NCI-H226 (cell line): ENCODE measurements around the gene PRSS36.
"Not testable (repeated sequence)": the region's sequence is repeated elsewhere in the genome, so short reads cannot be mapped to it uniquely, and the experiment has no call there.

ENCODE experiments used
- DNase-seq: peaks from one replicate; pipeline ENCODE4 v3.0.0-alpha.2; 2015

PRSS36 gene

DNA sequence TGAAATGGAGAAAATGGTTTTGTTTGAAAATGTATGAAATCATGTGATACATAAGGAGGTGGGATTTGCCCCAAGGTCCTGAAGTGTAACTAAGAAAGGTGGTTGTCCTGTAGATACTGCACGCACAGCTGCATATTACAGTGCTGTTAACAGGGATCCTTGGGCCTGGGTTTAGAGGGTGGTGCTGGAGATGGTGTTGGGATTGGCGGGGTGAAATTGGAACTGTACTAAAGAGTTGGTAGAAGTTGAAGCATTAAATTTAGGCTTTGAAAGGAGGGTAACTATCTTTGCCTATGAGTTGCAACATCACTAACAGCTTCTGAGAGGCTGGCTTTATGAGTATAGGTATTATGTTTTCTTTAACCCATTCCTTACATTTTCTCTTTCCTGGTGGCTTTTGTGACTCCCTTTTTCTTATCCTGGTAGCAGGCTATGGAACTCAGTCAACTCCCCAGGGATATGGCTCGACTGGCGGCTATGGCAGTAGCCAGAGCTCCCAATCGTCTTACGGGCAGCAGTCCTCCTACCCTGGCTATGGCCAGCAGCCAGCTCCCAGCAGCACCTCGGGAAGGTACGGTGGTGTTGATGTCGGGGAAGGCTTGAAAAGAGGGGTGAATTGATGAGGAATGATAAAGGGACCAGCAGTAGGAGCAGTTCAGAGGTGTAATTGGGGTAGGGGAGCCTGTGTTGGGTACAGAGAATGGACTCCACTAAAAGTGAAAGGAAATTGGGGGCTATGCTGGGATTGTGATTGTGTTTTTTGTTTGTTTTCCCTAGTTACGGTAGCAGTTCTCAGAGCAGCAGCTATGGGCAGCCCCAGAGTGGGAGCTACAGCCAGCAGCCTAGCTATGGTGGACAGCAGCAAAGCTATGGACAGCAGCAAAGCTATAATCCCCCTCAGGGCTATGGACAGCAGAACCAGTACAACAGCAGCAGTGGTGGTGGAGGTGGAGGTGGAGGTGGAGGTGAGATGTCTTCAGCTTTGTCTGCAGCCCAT, 33.9 kb upstream of the PRSS36 start:
- no peak for DNase-seq

DNA sequence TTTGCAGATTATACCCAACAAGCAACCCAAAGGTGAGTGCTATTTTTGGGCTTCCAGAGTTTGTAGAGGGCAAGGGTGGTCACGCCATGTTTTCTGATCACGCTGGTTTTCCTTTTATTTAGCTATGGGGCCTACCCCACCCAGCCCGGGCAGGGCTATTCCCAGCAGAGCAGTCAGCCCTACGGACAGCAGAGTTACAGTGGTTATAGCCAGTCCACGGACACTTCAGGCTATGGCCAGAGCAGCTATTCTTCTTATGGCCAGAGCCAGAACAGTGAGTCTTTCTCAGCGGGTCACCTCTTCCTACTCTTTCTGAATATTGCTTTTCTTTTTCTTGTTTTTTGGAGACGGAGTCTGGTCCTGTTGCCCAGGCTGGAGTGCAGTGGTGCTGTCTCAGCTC, 32.5 kb upstream of the PRSS36 start:
- no peak for DNase-seq

DNA sequence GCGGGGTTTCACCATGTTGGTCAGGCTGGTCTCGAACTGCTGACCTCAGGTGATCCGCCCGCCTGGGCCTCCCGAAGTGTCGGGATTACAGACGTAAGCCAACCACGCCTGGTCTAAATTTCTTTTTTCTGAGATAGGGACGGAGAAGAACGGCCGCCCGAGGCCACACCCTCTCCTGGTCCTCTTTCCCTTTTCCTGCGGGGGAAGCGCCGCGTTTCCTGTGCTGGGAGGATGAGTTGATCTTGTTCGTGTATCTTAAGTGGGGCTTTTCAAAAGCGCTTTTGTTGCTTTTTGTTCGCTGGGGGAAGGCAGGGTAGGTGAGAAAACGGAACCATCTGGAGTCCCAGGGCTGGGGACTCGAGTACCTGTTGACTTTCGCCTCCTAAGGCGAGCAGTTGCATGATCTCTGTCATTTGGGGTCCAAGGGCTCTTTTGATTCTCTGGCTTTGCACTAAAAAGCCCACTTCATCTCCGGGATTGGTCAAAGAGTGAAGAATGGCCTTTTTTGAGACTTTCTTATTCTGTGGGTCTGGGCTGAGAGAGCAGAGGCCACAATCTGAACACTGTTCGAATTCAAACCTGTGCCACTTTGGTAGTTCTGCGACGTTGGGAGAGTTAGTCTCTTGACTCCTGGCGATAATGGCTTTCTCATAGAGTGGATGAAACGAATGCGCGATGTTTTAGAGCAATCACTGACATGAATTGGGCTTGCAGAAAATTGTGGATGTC, 31.4 kb upstream of the PRSS36 start:
- peak; percentile 76 for DNase-seq

DNA sequence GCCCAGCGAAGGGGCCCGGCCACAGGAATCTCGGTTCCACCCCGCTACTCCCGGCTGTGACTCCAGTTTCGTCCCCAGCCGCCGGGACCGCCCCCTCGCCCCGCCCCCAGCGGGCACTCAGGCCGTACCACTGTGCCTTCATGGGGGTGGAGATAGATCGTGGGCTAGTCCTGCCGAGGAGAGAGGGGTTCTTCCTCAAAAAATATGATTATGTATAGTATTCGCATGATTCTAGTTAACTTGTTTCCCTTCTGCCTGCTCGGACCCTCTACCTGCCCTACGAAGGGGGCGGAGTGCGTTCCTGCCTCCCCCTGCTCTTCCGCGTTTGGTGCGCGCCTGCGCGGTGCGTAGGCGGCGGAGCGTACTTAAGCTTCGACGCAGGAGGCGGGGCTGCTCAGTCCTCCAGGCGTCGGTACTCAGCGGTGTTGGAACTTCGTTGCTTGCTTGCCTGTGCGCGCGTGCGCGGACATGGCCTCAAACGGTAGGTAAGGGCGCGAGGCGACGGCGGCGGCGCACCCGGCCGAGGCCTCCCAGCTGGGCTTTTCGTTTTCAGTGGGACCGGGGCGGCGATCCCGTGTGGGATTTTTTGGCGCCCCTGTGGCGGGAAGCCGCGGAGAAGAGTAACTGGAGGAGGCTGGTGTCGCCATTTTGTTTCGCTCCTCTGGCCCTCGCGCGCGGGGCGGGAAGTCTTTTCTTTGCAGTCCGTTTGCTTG, 30.0 kb upstream of the PRSS36 start, which contains the start of gene FUS:
Gene FUS, plus strand, starts transcription at position 393 of the 713 bp plus-strand sequence. Its CDS starts 76 bp downstream, at position 469.
- peak; percentile 68 for DNase-seq

DNA sequence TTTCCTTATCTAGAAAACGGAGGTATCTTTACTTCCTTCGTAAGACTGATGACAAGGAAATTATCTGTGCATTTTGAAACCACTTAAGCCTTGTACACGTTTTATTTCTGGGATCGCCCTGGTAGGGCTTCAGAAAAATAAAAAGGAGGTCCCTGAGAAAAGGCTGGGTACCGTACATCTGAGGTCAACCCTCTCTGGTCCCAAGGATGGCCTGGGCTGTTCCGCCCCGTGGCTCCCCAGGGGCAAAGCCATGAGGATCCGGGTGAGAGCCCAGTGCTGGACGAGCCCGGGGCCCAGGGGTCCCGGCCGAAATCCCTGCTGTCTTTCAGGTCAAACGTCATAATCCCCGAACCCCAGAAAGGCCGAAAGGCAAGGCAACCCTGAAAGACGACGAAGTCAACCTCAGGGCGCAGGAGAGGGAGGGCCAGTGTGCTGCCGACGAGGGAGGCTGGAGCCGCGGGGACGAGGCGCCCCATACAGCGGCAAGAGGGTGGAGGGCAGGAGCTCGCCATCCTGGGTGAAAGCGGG, 29.4 kb upstream of the PRSS36 start:
- DNase-seq: no peak

DNA sequence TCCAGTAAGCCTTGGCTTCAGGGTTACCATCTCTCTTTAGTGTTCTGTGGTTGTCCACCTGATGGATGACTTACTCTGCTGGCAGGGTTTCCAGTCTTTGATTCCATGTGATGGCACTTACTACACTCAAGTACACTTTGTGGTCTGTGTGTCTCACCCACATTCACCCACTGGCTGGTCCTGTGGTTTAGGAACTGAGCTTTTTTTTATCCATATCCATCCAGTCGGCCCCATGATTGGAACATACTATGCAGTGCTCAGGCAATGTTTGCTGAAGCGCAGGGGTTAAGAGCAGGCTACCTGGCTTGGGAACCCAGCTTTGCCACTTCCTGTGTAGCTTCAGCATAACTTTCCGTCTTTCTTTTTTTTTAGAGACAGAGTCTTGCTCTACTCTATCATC, 27.3 kb upstream of the PRSS36 start:
- peak; percentile 45 for DNase-seq

DNA sequence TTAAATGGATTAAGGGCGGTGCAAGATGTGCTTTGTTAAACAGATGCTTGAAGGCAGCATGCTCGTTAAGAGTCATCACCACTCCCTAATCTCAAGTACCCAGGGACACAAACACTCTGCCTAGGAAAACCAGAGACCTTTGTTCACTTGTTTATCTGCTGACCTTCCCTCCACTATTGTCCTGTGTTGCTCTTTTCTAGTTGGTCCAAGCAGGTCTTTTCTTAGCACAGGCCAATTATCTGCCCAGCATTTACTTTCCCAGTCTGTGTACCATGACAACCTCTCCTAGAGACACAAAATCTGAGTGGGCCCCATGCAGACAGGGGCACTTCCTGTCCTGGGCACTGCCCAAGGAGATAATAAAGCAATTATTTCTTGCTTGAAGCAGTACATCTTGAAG, 20.2 kb upstream of the PRSS36 start:
- DNase-seq: not testable (repeated sequence)

DNA sequence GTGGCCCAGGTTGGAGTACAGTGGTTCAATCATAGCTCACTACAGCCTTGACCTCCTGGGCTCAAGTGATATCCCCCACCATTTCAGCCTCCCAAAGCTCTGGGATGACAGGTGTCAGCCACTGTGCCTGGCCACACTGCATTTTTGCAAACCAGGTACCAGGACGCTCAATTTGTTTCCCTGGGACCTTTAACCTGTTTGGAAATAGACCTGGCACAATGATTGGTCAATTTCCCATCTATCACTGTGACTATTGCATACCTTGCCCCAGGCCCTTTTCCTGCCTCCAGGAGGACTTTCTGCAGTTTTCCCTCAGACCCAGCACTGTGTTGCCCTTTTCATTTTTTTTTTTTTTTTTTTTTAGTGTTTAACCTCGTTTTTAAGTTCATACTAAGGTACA, 19.0 kb upstream of the PRSS36 start:
- no peak for DNase-seq

DNA sequence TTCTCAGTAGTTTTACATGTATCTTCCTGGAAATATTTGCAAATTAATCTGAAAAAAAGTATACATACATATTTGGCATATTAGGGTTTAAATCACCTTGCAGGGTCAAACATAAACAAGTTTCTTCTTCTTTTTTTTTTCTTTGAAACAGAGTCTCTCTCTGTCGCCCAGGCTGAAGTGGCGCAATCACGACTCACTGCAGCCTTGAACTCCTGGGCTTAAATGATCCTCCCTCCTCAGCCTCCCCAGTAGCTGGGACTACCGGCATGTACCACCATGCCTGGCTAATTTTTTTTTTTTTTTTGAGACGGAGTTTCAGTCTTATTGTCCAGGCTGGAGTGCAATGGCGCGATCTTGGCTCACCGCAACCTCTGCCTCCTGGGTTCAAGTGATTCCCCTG, 17.4 kb upstream of the PRSS36 start:
- DNase-seq: no peak

DNA sequence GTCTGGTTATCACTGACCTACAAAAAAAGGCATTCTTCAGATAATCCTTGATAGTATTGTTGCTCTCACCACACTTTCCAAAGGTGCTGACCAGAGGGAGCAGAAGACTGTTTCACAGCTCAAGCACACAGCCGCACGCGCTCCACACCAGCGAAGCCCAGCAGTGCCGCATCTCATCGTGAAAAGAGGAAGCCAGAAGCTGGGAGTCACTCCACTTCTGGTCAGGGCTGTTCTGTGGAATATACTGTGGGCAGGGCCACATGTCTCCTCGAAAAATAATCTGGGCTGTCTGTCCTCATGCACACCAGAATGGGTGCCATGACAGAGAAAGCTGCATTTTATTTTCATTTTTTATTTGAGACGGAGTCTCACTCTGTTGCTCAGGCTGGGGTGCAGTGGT, 7.3 kb upstream of the PRSS36 start:
- no peak for DNase-seq

DNA sequence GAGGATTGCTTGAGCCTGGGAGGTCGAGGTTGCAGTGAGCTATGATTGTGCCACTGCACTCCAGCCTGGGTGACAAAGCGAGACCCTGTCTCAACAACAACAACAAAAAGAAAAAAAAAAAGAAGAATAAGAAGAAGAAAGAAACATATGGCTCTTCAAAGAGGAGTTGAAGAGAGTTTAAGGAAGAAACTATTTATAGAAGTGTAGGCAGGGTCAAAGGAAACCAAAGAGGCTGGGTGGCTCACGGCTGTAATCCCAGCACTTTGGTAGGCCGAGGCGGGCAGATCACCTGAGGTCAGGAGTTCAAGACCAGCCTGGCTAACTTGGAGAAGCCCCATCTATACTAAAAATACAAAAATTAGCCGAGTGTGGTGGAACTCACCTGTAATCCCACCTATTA, 1.1 kb upstream of the PRSS36 start:
- DNase-seq: not testable (repeated sequence)

DNA sequence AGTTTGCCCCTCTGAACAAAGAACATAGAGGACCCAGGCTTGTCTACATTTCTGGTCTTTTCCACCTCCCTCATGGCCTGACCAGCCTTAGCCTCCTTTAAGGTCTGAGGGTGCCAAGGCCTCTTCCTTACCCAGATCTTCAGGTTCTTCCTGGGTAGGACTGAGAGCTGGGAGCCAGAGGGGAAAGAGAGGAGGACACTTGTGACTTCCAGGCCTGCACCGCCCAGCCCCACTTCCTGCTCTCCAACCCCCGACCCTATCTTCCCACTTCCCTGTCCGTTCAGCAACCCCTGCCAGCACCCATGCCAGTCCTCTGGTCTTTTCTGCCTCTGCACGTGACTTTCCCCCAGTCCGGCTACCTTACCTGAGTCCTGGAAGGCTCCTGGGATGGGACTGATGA, 534 bp downstream of the PRSS36 start:
- no peak for DNase-seq

DNA sequence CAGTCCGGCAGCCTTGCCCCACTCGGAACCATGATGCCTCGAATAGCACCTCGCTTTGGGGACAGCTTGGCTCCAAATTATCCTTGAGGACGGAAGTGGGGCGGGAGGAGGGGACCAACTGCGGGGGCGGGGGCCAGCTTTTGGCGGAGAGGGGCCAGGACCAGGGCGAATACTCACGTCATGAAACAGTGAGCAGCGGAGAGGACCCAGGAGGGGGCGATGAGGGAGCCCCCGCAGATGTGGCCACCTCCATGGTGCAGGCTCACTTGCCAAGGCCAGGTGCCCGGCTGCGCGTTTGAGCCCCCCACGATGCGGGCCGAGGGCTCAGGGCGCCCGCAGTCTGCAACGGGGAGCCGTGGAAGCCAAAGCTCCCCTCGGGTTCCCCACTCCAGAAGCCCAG, 970 bp downstream of the PRSS36 start:
- DNase-seq: no peak

DNA sequence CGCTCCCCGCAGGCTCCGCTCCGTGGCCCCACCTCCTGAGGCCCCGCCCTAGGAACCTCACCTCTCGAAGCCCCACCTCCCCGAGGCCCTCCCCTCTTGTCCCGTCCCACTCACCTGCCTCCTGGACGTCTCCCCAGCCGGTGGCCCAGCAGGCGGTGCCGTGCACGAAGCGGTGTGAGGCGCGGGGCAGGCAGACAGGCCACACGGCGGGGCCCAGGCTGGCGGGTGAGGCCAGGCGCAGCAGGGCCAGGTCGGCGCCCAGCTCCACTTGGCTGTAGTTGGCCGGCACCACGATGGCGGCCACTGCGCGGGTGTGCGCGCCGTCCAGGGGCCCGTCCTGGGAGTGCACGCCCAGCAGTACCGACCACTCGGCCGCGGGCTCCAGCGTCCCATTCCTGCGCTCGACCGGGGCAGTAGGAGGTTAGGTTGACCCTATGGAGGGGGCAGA, 1.6 kb downstream of the PRSS36 start:
- no peak for DNase-seq

DNA sequence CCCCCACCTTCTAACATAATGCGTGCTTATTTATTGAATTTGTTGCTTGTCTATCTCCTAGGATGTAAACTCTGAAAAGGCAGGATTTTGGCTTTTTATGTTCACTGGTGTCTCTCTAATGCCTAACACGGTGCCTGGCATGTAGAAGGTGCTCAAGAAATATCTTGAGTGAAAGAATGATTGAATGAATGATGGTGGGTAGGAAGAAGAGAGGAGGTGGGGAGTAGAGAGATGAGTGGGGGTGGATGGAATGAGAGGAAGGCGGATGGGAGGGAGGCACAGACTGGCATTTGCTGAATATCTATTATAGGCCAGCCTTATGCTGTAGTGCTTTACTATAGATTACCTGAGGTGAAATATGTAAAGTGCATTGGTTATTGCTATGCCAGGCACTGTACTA, 2.3 kb downstream of the PRSS36 start:
- DNase-seq: no peak

DNA sequence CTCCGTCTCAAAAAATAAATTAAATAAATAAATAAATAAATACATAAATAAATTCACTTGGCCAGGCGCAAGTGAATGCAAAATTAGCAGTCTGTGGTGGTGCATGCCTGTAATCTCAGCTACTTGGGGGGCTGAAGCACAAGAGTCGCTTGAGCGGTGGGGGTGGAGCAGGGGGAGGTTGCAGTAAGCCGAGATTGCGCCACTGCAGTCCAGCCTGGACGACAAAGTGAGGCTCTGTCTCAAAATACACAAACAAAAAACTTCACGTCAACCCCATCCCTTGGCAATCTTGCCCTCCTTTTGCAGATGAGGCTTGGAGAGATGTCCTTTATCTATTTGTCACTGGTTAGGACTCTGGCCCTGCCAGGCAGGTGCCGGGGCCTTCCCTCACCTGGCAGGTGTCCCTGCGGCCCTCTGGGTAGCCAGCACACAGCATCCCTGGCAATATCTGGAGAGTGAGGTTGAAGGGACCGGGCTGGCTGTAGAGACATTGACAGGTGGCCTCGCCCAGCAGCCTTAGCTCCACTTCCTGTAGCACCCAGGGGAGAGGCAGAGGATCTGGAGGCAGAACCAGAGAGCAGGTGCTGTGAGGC, 4.4 kb downstream of the PRSS36 start:
- no peak for DNase-seq

DNA sequence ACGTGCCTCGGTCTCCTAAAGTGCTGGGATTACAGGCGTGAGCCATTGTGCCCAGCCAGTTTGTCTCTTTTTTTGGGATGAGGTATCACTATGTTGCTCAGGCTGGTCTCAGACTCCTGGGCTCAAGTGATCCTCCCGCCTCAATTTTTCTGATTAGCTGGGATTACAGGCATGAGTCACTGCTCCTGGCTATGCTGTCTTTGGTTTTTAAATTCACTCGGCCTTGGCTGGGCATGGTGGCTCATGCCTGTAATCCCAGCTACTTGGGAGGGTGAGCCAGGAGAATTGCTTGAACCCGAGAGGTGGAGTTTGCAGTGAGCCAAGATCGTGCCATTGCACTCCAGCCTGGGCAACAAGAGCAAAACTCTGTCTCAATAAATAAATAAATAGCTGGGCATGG, 5.4 kb downstream of the PRSS36 start:
- DNase-seq: not testable (repeated sequence)

DNA sequence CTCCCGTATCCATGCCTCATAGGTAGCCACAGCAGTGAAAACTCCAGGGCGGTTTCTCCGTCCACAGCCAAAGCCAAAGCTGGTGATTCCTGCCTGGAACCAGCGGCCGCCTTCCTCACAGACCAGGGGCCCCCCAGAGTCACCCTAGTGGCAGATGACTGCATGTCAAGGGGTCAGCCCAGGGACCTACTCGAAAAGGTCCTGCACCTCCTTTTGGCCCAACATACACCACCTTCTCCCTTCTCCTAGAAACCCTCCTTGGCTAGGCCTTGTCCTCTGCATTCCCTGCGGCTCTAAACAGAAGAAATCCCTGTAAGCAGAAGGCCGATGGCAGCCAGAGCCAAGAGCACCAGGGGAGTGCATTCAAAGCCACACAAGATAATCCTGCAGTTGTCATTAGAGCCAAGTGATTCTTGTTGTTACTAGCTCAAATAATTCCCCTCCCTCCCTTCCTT, 6.1 kb downstream of the PRSS36 start:
- DNase-seq: no peak

DNA sequence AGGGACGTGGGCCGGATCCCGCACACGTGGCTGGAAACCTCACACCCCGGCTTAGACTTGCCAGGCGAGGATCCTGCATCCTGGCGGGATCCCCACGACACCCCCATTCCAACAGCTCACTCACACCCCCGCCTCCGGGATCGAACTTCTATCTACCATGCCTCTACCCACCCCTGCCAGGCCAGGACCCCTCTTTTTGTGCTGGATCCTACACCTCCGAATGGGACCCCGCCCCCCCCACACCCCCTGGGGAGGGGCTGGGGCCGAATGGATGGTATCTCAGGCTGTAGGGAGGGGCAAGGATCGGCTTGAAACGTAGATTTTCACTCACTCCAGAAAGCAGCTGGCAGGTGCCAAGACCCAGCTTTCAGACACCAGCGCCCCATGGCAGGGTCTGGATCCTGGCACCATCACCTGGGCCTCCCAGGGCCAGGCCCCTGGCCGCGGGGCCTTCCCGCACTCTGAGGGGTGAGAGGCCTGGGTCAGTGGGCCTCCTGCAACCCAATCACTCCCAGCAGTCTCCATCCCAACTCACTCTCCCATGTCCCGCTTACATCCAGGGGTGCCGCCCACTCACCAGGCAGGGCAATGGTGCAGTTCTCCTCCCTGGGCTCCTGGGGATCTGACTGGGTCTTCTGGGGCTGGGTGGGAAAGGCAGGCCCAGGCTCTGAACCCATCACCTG, 6.7 kb downstream of the PRSS36 start:
- no peak for DNase-seq

DNA sequence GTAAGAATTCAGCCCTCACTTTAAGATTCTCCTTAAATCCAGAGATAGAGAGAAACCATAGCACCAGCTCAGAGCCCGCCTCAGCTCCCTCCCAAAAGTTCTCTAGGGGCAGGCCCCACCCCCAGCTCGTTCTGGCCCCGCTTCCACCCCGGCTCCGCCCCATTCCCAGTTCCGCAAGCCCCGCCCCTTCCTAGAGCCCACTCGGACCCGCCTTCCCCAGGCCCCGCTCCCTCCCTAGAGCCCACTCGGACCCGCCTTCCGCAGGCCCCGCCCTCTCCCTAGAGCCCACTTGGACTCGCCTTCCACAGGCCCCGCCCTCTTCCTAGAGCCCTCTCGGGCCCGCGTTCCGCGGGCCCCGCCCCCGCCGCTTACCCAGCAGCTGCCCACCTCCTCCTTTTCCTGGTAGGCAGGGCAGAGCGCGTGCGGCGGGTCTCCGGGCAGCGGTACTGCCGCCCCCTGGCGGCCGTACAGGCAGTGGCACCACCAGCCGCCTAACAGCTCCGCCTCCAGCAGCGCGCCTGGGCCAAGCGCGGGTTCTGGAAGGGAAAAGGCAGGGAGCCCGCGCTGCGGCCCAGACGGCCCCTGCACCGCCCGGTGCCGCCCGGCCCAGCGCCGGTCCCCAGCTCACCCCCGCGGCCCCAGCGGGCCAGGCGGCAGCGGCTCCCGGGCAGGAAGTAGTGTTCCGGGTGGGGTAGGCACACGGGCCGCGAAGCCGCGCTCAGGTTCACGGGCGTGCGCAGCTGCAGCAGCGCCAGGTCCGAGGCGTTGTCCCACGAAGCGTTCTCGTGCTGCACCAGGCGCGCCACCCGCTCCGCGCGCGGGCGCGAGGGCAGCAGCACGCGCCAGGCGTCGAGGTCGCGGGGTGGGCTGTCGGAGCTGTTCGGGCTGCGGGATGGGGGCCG, 7.5 kb downstream of the PRSS36 start:
- peak; percentile 95 for DNase-seq
